T-helper 1 cell treated with Interleukin-12 subunit alpha and Interleukin-12 subunit beta and Interleukin-4 antibody, amounts not matched to agents 30 μg/mL and 1 μg/mL, for 36 hours (primary cell): ENCODE data around the gene TSC22D2.
A peak's percentile ranks its signal among the peaks of the same experiment; 100 is the strongest.

ENCODE experiments used
- H3K27ac Mint-ChIP-seq: one replicate; pipeline ENCODE4 v1.8.0; 2021; ENCODE audit warnings: mild to moderate bottlenecking, mixed read lengths
- H3K27me3 Mint-ChIP-seq: one replicate; pipeline ENCODE4 v1.8.0; 2021; ENCODE audit warnings: low read depth, mixed read lengths
- H3K36me3 Mint-ChIP-seq: one replicate; pipeline ENCODE4 v1.8.0; 2021; ENCODE audit warnings: low read depth, mixed read lengths
- H3K4me1 Mint-ChIP-seq: one replicate; pipeline ENCODE4 v1.8.0; 2021; ENCODE audit warnings: low read depth, mixed read lengths
- H3K4me3 Mint-ChIP-seq: one replicate; pipeline ENCODE4 v1.8.0; 2021; ENCODE audit warnings: mild to moderate bottlenecking, moderate library complexity, mixed read lengths
- H3K9me3 Mint-ChIP-seq: one replicate; pipeline ENCODE4 v1.8.0; 2021; ENCODE audit warnings: mixed read lengths

Gene TSC22D2

GRCh38 chr3:150414258-150414657, 6.2 kb downstream of the TSC22D2 start:
- peaks cover 30% of the 10 kb centered on the region for H3K36me3 Mint-ChIP-seq
- H3K4me1 Mint-ChIP-seq = peaks cover 59% of the 10 kb centered on the region
- H3K27ac Mint-ChIP-seq = no peak overlapping the region
- no peaks in the 10 kb centered on the region for H3K27me3 Mint-ChIP-seq
- H3K4me3 Mint-ChIP-seq = peak overlapping the region; percentile 14
- H3K9me3 Mint-ChIP-seq = no peaks in the 10 kb centered on the region

GRCh38 chr3:150414959-150415358, 6.9 kb downstream of the TSC22D2 start:
- no peaks in the 10 kb centered on the region for H3K27me3 Mint-ChIP-seq
- peak overlapping the region; percentile 15 for H3K4me3 Mint-ChIP-seq
- peaks cover 30% of the 10 kb centered on the region for H3K36me3 Mint-ChIP-seq
- H3K4me1 Mint-ChIP-seq = peaks cover 62% of the 10 kb centered on the region
- no peaks in the 10 kb centered on the region for H3K9me3 Mint-ChIP-seq
- no peak overlapping the region for H3K27ac Mint-ChIP-seq

GRCh38 chr3:150419076-150419868, 11.2 kb downstream of the TSC22D2 start:
- no peaks in the 10 kb centered on the region for H3K27me3 Mint-ChIP-seq
- peaks cover 41% of the 10 kb centered on the region for H3K4me1 Mint-ChIP-seq
- no peak overlapping the region for H3K4me3 Mint-ChIP-seq
- H3K27ac Mint-ChIP-seq = no peak overlapping the region
- H3K9me3 Mint-ChIP-seq = no peaks in the 10 kb centered on the region
- peaks cover 21% of the 10 kb centered on the region for H3K36me3 Mint-ChIP-seq

- Mint-ChIP-seq H3K9me3 (no peaks in the 10 kb centered on the region), H3K27ac (no peak overlapping the region), H3K4me3 (no peak overlapping the region), H3K4me1 (peaks cover 34% of the 10 kb centered on the region), H3K27me3 (no peaks in the 10 kb centered on the region), H3K36me3 (peaks cover 17% of the 10 kb centered on the region)
Measured at GRCh38 chr3:150419959-150420358, 11.9 kb downstream of the TSC22D2 start.

GRCh38 chr3:150421256-150421655, 13.2 kb downstream of the TSC22D2 start:
- no peaks in the 10 kb centered on the region for H3K27me3 Mint-ChIP-seq
- H3K4me3 Mint-ChIP-seq = no peak overlapping the region
- H3K27ac Mint-ChIP-seq = no peak overlapping the region
- no peaks in the 10 kb centered on the region for H3K9me3 Mint-ChIP-seq
- peaks cover 24% of the 10 kb centered on the region for H3K4me1 Mint-ChIP-seq
- peaks cover 18% of the 10 kb centered on the region for H3K36me3 Mint-ChIP-seq

GRCh38 chr3:150421799-150422548, 13.9 kb downstream of the TSC22D2 start:
- Mint-ChIP-seq H3K27me3 (no peaks in the 10 kb centered on the region), H3K9me3 (no peaks in the 10 kb centered on the region), H3K4me1 (peaks cover 24% of the 10 kb centered on the region), H3K4me3 (no peak overlapping the region), H3K36me3 (peaks cover 20% of the 10 kb centered on the region), H3K27ac (no peak overlapping the region)

GRCh38 chr3:150422907-150423306, 14.8 kb downstream of the TSC22D2 start:
- H3K36me3 Mint-ChIP-seq = peaks cover 13% of the 10 kb centered on the region
- H3K4me1 Mint-ChIP-seq = peaks cover 16% of the 10 kb centered on the region
- H3K27me3 Mint-ChIP-seq = no peaks in the 10 kb centered on the region
- no peak overlapping the region for H3K4me3 Mint-ChIP-seq
- H3K9me3 Mint-ChIP-seq = no peaks in the 10 kb centered on the region
- no peak overlapping the region for H3K27ac Mint-ChIP-seq

- peaks cover 14% of the 10 kb centered on the region for H3K36me3 Mint-ChIP-seq
- peaks cover 12% of the 10 kb centered on the region for H3K4me1 Mint-ChIP-seq
- H3K4me3 Mint-ChIP-seq = no peak overlapping the region
- H3K27me3 Mint-ChIP-seq = no peaks in the 10 kb centered on the region
- H3K27ac Mint-ChIP-seq = no peak overlapping the region
- H3K9me3 Mint-ChIP-seq = no peaks in the 10 kb centered on the region
Measured at GRCh38 chr3:150423761-150424160, 15.7 kb downstream of the TSC22D2 start.

- peaks cover 10% of the 10 kb centered on the region for H3K4me1 Mint-ChIP-seq
- H3K27ac Mint-ChIP-seq = no peak overlapping the region
- H3K4me3 Mint-ChIP-seq = no peak overlapping the region
- no peaks in the 10 kb centered on the region for H3K9me3 Mint-ChIP-seq
- no peaks in the 10 kb centered on the region for H3K27me3 Mint-ChIP-seq
- peaks cover 17% of the 10 kb centered on the region for H3K36me3 Mint-ChIP-seq
Measured at GRCh38 chr3:150426292-150426691, 18.2 kb downstream of the TSC22D2 start.

- no peaks in the 10 kb centered on the region for H3K27me3 Mint-ChIP-seq
- peaks cover 11% of the 10 kb centered on the region for H3K36me3 Mint-ChIP-seq
- no peak overlapping the region for H3K4me3 Mint-ChIP-seq
- H3K27ac Mint-ChIP-seq = no peak overlapping the region
- no peaks in the 10 kb centered on the region for H3K9me3 Mint-ChIP-seq
- H3K4me1 Mint-ChIP-seq = peaks cover 7% of the 10 kb centered on the region
Measured at GRCh38 chr3:150428562-150428961, 20.5 kb downstream of the TSC22D2 start.

- peaks cover 11% of the 10 kb centered on the region for H3K36me3 Mint-ChIP-seq
- H3K4me3 Mint-ChIP-seq = no peak overlapping the region
- no peak overlapping the region for H3K27ac Mint-ChIP-seq
- no peaks in the 10 kb centered on the region for H3K9me3 Mint-ChIP-seq
- H3K4me1 Mint-ChIP-seq = peaks cover 7% of the 10 kb centered on the region
- no peaks in the 10 kb centered on the region for H3K27me3 Mint-ChIP-seq
Measured at GRCh38 chr3:150429767-150430671, 21.9 kb downstream of the TSC22D2 start.

GRCh38 chr3:150433347-150433746, 25.2 kb downstream of the TSC22D2 start:
- Mint-ChIP-seq H3K4me3 (no peak overlapping the region), H3K27me3 (no peaks in the 10 kb centered on the region), H3K9me3 (no peaks in the 10 kb centered on the region), H3K36me3 (peaks cover 3% of the 10 kb centered on the region), H3K4me1 (peaks cover 7% of the 10 kb centered on the region), H3K27ac (no peak overlapping the region)

- Mint-ChIP-seq H3K9me3 (no peaks in the 10 kb centered on the region), H3K4me3 (no peak overlapping the region), H3K36me3 (peaks cover 3% of the 10 kb centered on the region), H3K27me3 (no peaks in the 10 kb centered on the region), H3K4me1 (peaks cover 7% of the 10 kb centered on the region), H3K27ac (no peak overlapping the region)
Measured at GRCh38 chr3:150434234-150434633, 26.1 kb downstream of the TSC22D2 start.

GRCh38 chr3:150436161-150436560, 28.1 kb downstream of the TSC22D2 start:
- Mint-ChIP-seq H3K27ac (no peak overlapping the region), H3K27me3 (no peaks in the 10 kb centered on the region), H3K4me1 (peaks cover 3% of the 10 kb centered on the region), H3K9me3 (no peaks in the 10 kb centered on the region), H3K4me3 (no peak overlapping the region), H3K36me3 (no peaks in the 10 kb centered on the region)
